HCEC 1CT (cell line): Measurements from ENCODE around the gene LGR4.

Source experiments
- DNase-seq: peaks from one replicate; pipeline ENCODE4 v3.0.0-alpha.2; 2017

LGR4 gene

DNA sequence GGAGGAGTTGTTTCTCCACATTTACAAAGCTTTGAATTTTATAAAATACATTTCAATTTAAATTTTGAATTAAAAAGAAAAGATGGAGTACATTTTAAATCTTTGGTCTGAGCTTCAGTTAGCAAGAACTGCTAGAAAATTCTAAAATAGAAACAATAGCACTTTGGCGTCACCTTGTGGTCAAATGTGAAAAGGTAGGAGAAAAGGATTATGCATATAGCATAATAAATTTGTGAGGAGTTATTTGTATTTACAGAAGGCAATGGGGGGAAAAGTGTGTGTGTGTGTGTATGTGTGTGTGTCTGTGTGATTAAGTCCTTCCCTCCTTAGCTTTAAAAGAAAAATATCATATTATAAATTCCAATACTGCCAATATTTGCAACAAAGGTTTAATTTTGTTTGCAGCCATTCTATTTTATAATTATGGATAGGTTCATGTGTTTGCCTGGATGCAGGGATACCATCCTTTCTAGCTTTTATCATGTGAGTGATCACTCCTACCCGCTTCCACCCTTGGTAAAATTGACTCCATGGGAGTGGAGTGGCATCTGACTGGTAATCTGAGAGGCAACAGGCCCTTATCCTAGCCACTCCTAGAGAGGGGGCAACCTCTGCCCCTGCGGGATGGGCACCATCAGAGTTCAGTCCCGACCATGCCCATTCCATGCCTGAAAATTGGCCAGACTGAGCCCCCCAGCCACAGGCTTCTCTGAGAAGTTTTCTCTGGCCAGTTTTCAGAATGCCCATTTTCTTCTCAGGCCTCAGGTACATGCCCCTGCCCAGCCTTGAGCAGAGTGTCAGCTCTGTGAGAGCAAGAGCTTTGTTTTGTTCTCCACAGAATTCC is 13.6 kb upstream of the LGR4 start:
- peak; percentile 49 for DNase-seq

DNA sequence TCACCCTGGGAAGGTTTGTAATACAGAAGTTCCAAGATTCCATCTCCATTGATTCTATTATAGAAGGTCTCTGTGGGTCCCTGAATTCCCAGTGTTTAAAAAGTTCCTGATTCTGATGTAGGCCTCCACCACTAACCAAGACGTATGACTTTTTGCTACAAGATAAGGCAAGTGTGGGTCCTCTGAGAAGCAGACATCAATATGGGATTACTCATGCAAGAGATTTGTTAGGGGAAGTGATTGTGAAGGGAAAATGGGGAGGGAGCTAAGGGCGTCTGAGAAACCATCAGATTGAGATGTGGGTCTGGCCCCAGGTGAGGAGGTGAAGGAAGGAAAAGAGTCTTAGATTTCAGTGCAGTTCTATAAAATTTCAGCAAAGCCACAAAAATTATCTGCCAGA is 10.2 kb upstream of the LGR4 start:
- DNase-seq = no peak

DNA sequence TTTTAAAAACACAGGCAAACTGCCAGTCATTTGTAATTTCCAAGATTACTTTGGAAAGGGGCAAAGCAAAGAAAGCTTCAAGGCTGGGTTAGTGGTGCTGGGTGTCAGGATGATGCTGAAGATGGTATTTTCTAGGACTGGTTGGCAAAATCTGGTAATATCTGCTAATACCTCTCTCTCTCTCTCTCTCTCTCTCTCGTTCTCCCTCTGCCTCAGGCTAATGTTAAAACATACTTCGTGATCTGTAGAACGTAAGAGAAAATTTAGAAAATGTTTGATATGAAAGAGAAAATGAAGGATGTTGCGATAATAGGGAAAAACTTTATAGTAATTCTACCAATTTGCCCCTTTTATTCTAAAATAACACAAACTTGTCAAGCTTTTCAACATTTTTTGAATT is 9.4 kb upstream of the LGR4 start:
- no peak for DNase-seq

DNA sequence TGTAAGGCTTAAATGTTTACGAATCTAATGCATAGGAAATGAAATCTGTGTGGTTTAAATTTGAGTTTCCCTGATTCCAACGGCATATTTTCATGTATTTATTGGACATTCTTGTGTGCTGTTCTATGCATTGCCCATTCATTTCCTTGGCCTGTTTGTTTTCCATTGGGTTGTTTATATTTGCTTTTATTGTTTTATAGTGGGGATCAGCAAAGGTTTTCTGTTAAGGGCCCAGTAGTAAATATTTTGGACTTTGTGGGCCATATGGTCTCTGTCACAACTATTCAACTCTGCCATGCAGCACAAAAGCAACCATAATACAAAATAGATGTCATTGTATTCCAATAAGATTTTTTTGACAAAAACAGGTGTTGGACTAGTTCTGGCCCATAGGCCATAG is 5.2 kb upstream of the LGR4 start:
- DNase-seq = no peak

DNA sequence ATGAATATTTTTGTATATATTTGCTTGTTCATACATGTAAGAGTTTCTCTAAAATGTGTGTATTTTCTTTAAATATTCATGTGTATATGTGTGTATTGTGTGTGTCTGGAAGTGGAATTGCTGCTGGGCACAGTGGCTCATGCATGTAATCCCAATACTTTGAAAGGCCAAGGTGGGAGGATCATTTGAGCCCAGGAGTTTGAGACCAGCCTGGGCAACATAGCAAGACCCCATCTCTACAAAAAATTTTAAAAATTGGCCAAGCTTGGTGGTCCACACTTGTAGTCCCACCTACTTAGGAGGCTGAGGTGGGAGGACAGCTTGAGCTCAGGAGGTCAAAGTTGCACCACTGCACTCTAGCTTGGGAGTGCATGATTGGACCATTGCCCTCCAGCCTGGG is 4.7 kb upstream of the LGR4 start:
- no peak for DNase-seq

DNA sequence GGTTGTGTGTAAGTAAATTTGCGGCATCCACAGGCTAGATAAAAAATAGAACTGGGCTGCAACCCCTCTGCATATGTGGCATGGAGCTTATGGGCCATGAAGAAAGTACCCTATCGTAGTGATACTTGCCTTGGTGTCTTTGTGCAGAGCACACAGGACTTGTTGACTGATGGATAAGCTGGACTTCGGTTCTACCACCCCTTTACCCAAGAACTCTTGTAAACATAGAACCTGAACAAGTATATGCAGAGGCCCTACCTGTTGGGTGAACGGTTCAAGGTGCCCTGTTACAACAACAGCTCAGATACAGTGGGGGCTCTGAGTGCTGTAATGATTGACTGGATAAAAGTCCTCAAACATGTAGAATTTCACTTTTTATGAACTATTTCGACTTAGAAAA is 3.0 kb upstream of the LGR4 start:
- no peak for DNase-seq

DNA sequence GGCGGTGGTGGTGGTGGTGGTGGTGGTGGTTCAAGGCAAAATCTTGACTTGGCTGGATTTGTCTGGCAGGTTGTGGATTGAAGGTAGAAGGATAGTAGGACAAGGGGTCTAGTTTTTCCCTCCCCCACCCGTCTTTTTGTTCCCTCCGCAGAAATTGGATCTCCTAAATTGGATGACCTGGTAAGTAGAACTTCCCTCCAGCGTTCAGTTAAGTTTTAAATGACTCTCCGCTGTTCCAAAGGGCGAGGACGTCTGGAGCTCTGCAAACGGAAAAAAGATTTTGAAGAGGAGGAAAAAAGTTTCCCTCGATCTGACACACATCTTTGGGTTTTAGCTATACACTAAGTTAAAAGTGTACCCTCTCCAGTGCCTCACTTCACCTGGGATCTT is 422 bp upstream of the LGR4 start:
- no peak for DNase-seq

DNA sequence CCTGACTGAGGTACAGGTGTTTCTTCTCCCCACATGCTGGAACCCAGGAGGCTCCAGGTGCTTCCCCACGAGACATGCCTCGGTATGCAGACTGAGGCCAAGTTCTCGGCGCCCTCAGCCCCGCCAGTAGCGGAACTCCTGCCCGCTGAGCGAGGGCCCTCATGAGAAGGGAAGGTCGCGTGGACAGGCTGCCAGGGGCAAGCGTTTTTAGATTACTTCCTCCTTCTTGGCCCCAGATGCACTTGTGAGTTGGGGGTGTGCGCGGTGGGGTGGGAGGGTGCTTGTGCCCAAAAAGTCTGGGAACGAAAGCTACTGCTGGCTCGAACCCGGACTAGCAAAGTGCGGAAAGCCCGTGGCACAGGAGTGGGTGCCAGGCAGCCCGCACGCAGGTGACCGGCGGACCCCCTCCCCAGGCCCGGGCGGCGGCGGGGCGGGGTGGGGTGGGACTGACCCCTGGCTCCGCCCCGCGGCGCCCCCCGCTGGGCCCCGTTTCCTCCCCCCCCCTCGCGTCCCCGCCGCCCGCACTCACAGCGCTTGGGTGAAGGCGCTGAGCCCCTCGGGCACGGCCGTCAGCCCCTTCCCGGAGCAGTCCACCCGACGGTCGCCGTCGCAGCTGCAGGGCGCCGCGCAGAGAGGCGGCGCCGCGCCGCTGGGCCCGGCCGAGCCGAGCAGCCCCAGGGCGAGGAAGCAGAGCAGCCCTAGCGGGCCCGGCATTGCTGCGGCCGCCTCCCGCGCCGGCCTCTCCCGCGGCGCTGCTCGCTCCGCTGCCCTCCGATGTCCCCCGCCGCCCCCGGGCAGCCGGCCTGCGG is 797 bp downstream of the LGR4 start:
- DNase-seq = no peak

DNA sequence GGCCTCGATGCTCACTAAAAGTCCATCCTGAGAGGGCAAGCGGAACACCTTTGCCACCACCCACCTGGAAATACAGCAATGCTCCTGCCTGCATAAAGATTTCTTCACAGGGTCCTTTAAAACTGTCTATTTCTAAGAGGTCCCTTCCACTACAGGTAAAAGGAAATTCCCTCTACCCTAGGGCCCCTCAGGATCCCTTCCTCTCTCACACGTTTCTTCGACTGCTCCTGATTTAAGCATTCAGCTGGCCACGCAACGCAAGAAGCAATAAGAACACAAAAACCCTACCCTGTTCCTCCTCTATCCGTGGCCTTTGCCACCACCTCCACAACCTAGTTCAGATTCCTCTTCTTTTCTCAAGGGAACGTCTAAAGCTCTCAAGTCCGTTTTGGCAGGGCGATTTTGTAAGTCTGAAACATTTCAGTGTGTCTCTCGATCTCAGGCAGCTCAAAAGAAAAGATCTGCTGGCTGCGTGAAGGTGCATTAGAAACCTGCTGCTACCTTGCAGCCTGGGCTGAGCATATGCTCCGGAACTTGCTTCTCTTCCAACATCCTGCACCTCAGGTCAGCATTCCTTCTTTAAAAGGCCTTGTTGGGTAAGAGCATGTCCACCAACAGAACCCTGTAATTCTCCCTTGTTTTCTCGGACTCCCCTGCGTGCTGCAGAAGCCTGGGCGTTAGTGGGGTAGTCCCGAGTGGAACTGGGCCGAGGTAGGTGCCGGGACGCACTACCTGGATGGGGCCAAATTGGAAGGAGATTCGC is 1.6 kb downstream of the LGR4 start:
- DNase-seq = no peak

DNA sequence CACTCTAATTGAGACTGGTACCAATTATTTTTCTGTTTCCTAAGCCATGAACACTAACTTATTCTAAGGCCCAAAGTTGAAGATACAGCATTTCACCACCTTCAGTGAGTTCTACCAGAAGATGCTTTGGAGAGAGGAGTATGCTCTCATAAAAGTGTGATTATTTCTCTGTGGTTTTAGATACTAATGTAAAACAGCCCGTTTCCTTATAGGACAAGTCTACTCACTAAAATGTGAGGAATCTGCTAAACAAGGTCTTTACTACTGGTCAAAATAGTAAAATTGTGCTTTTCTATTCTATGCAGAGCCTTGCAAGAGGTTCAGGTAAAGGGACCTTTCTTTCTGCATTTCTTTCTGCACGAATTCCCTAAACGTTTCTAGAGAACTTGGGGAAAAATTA is 2.4 kb downstream of the LGR4 start:
- no peak for DNase-seq

DNA sequence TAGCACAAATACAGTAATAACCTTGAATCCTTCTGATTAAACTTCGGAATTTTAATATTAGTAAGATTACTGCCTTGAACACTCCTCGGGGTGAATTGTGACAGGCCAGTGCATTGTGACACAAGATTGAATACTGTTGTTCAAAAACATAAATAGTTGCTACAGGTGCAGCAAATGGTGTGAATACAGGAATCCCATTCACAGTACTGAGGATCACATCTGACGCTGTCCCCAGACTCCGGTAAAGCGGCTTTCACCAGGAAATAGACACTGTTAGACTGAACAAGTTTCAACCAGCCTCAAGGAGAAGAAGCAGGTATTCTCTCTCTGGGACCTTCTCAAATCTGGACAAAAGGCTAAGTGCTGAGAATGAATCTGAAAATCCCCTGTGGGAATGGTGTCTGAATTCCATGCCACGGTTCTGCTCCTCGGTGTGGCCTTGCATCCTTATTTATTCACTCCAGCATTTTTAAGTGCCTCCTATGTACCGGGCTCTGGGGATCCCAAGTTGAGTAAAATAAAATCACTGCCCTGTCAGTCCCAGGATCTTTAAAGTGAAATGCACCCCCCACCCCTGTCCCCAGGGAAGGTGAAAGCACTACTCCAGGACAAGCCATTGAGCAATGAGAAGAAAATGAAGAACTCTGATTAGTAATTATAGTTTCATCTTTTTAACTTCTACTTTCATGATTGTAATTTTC is 3.4 kb downstream of the LGR4 start:
- DNase-seq = no peak

DNA sequence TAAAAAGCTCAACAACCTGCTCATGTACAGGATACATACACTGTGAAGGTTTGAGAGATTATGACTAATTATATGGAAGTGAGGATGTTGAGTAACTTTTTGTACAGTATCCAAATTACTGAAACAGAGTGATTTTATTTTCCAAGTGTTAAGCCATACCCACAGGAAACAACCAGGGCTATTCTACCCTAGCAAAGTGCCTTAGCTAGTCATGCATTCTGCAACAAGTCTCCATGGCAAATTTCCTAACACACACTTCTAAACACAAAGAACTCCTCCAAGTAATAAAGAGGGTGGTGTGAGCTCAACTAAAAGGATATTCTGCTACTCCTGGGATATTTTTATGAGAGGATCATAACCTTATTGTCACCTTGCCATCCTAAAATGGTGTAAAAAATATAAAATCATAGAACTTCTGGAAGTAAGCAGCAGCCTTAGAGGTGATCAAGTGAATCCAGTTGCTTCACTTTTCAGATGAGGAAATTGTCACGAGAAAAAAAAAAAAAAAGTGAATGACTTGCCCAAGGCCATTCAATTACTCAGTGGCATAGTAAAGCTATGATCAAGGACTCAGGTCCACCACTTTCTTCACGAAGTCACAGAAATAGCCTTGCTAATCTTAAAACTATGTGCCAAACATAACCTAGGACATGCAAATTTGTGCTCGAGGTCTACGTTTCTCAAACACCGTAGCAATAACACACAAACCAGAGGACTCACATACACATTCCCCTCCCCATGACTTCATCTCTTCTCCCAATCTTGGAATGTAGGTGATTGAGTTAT is 4.2 kb downstream of the LGR4 start:
- DNase-seq = peak; percentile 87

DNA sequence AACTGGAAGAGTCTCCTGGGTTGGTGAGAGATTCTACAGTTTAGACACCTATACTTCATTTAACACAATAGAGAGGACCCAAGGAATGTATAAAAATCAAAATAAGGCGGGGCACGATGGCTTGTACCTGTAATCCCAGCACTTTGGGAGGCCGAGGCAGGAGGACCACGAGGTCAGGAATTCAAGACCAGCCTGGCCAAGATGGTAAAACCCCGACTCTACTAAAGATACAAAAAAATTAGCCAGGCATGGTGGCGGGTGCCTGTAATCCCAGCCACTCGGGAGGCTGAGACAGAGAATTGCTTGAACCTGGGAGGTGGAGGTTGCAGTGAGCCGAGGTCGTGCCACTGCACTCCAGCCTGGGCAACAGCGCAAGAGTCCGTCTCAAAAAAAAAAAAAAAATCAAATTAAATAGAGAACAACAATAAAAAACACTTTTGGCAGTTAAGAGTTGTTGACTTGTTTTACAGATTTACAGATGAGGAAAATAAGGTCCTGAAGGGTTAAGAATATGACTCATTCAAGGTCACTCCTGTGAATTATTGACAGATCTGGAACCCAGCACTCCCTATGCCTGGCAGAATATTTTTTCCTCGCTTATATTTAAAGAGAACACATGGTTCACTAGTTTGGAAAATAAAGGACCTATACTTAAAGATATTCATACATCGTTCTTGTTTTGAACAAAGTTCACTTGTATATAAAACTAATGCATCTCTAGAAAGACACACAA is 5.2 kb downstream of the LGR4 start:
- DNase-seq = no peak

DNA sequence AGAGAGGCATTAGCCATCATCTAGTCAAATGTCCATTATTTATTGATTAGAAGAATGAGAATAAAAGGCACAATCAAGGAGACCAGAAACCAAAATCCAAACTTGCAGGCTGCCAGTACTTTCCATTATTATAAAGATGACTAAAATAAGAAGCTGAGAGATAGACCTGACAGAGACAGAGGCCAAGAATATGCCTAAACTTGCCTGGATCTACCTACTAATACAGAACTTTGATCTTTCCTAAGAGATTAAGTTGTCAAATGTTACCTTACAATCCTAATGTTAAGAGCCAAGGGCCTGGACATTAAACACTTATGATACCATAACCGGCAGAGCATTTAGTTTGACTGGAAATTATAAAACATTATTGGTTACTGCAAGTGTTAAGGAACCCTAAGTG is 6.2 kb downstream of the LGR4 start:
- DNase-seq = no peak

DNA sequence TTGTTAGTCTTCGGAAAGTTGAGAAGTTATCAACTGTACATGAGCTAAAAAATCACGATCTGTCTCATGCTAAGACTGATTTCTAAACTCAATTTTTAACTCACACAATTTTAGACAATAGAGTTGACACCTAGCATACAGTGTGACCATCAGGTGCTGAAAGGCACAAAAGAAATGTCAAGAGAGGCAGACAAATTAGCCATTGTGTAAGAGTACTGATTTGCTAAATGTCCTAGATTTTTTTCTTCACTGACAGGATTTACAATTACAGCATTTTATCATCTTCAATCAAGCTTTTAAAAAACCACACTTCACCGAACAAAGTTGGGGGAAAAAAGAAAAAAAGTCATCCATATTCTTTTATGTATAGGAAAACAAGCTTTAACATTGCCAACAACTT is 7.0 kb downstream of the LGR4 start:
- DNase-seq = no peak

DNA sequence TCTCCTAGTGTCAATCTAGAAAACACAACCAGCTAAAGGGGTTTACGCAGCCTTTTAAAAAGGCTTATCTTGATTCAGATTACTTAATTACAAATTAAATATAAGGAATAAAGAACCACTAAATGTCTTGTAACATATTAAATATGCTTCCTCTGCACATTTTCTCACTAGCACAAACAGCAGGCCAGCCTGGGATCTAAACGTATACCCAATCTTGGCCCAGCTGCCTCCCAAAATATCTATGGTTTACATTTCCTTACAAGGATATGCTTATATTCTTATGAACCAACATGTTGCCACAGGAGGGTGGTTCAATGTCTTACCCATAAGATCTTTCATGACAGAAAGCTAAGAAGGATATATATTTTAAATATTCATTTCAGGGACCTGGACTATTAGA is 7.7 kb downstream of the LGR4 start:
- no peak for DNase-seq

DNA sequence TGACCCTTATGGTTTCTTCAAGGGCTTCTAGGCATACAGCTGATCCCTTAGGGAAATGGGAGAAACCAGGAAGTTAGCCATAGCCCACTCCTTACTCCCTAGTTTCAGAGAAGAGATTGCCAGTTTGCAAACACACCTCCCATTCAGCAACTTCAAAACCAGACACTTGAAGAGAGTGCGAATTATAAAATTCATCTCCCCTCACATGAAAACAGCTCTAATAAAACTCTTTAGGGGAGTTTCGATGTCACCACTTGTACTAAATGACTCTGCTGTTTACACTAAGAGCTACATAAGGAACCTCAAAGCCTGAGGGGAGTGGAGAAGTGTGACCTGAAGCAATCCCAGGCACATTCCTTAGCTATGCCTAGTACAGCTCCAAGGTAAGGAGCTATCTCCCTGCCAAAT is 8.3 kb downstream of the LGR4 start:
- peak; percentile 49 for DNase-seq

DNA sequence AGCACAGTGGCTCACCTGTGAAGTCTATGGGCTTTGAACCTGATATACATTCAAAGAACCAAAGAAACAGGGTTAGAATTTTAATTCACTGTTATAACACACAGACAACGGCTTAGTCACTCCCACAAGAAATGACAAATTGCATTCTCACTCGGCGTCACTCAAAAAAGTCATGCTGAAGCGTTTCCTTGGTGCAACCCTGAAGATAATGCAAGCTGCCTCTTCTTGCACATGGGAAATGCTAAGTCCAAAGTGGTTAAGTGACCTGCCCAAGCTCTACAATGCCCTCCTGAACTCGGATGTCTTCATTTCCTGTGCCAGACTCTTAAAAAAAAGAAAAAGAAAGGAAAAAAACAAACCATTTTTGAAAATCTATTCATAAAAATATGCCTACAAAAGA is 10.0 kb downstream of the LGR4 start:
- DNase-seq = no peak

DNA sequence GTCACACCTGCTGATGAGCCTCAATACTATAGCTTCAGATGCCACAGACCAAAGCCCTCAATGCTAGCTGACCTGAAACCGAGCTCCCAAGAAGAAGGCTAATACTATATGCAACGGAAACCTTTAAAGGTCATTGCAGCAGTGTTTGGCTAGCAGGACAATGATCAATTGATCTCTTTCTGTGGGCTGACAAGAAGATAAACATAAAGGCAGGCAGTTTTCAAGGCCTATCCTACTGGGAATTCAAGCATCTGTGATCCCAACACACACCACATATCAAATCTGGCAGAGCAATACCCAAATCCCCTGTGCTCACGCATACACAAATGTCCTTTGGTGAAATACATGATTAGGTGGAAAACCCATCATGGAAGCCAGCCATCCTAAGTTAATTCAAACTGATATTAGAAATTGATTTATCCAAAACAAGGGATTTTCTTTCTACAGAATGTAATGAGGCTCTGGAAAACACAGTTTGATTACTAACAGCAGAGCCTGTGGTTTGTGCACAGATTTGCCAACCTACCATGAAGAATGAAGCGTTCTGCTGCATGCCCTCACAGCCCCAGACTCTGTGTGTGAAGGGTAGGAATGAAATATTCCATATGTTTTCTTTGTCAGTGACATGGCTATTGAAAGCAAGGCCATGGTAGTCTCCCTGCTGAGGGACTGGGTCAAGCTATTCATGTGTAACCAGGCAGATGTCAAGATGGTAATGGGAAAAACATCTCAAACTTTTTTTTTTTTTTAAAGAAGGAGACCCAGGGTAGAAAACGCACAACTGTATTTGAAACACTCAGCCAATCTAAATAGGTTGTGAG is 12.2 kb downstream of the LGR4 start:
- no peak for DNase-seq

DNA sequence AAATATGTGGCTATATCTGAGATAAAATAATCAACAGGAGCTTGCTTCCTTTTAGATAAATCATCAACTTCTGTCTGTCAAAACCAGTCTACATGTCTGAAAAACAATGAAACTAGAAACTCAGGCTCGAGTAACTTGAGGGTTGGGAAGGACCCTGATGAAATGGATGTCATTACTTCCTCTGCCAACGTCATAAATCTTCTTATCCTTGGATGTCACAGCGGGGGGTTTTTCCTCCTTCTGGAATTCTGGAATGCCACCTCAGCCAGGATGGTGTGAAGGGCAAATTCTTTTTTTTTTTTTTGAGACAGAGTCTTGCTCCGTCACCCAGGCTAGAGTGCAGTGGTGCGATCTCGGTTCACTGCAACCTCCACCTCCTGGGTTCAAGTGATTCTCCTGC is 13.4 kb downstream of the LGR4 start:
- no peak for DNase-seq

DNA sequence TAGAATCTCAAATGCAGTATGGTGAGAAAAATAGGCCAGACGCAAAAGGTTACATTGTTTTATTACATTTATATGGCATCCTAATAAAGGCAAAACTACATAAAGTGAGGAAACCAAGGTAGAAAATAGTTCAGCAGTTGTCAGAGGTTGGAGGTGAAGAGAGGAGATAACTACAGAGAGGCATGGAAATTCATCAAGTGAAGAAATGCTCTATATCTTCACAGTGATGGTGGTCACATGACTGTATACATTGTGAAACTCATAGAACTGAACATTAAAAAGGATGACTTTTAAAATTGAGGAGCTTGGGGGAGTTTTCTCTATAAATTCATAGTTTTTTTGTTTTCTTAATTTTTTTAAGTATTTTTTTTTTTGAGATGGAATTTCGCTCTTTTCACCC is 14.4 kb downstream of the LGR4 start:
- no peak for DNase-seq
